ENCODE results near the gene MINDY4.

The MINDY4 gene

GRCh38 chr7:30837581-30837980, 66.4 kb downstream of the MINDY4 start:
- DNase-seq, result no peak

DNA sequence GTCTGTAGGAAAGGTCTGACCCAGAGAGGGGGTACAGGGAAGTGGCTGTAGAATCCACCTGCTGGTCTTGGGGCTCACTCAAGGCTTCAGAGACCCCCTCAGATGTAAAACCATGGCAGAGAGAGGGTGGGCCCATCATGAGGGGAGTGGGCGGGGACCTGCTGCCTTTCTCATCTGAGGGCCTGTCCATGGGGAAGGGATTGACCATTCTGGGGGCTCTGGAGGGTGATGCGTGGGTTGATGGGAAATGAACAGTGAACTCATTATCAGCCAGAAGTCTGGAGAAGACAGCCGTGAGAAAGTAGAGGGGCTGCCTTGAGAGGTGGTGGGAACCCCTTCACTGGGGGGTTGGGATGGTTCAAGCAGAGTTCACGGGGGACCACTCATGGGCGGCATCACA, 66.8 kb downstream of the MINDY4 start:
- DNase-seq, result no peak

DNA sequence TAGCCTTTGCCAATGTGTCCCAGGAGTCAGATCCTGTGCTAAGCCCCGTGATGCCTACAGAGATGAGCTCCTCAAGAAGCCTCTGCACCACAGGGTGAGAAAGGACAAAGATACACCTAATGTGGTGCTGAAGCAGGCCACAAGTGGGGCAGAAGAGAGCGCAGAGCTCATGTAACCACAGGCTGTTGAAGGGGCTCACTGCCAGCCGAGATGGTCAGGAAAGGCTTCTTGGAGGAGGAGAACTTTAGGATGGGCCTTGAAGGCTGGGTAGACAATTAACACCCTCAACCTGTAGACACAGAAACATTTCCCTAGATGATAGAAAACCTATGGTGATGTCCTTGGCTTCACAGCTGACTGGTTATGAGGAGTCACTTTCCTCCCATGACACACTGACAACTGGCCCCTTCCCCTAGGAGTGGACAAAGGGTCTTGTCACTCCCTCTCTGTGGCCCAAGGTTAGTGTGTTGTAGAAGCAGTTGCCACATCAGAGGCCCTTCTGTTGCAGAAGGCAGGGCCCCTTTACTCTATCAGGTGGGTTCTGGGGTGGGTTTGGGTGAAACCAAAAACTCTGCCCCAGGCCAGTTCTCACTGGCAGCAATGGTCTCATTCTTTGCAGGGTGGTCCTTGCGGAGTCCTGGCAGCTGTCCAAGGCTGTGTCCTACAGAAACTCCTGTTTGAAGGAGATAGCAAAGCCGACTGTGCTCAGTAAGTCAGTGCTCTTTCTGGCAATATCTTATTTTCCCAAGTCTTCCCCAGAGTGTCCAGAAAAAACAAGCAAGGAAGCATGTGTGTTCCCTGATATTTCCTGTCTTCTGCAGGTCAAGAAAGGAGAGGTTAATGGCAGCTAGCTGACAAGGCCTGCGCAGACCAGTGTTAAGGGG, 69.2 kb downstream of the MINDY4 start:
- DNase-seq, result no peak

DNA sequence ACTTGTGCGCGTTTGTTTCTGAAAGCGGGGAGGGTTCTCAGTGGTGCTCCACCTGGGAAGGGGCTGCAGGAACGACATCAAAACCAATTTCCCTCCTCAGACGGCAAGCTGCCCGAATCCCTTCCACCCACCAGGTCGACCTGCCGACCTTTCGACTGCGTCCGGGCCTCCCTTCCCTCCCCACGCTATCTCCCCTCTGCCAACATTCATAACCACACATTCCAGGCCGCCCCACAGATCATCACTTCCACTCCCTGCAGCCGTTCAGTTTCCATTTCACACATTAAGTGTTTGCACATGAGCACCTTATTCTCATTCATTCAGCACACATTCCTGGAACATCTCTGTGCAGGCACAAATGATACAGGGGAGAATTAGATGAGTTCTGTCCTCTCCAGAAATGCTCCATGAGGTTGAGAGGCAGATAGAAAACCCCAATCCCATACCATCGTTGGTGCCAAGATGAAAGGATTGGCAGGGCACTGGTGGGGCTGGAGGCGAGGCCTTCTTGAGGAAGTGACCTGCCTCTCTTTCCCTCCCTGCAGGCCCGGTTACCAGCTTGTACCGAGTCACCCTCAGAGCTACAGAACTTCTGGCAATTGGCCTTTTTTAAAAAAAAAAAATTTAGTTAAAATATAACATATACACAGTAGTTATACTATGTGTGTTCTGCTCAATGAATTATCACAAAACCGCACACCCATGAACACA, 70.0 kb downstream of the MINDY4 start:
- no peak for DNase-seq

DNA sequence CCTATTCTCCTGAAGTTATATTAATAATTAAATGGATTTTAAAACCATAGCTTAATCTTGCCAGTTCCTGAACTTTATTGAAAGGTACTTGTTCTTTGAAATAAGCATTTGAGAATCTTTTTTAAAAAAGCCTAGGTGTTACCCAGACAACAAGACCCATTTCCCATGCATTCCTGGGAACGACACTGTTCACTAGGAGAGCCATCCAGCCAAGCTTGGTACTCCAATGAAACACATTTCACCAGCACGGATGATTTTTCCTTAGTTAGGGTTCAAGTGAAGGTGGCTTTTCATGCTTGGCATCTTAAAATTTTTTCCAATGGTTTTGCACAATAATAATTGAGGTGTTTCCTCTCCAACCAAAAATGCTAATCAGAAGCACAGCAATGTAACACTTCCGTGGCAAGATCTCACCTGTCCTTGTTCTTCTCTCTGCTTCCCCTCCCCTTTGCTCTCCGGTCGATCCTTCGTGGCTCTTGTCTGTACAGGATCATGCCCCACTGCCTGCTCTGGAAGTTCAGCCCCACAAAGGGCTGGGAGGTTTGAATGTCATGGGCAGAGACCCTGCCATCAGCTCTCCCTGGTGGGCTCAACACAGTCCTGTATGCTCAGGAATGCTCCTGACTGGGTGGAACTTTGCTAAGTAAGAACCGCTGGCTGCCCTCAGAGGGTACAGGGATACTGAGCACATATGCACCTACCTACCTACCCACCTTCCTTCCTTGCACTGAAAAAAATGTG, 70.8 kb downstream of the MINDY4 start:
- DNase-seq, result no peak

- no peak for DNase-seq
These were observed 71.6 kb downstream of the MINDY4 start for GRCh38 chr7:30842542-30843451.

- no peak for DNase-seq
These were observed 72.7 kb downstream of the MINDY4 start for GRCh38 chr7:30843741-30844482.

DNA sequence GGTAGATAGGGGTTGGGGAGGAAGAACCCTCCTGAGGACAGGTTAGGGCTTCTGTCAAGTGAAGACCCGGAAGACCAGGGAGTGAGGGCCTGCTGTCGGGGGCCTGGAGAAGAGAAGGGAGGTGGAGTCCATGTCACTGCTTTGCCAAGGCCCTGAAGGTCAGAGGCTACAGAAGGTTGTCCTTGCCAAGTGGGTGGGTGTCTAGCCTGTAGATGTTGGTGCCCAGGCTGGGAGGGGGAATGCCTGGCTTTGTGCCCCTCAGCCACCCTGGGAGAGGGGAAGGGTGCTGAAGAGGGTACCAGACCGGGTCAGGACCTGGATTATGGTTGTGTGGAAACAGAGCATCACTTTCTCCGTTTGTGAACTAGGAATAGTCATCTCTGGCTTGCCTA, 73.3 kb downstream of the MINDY4 start:
- no peak for DNase-seq

GRCh38 chr7:30844916-30845315, 73.7 kb downstream of the MINDY4 start:
- DNase-seq, result no peak

DNA sequence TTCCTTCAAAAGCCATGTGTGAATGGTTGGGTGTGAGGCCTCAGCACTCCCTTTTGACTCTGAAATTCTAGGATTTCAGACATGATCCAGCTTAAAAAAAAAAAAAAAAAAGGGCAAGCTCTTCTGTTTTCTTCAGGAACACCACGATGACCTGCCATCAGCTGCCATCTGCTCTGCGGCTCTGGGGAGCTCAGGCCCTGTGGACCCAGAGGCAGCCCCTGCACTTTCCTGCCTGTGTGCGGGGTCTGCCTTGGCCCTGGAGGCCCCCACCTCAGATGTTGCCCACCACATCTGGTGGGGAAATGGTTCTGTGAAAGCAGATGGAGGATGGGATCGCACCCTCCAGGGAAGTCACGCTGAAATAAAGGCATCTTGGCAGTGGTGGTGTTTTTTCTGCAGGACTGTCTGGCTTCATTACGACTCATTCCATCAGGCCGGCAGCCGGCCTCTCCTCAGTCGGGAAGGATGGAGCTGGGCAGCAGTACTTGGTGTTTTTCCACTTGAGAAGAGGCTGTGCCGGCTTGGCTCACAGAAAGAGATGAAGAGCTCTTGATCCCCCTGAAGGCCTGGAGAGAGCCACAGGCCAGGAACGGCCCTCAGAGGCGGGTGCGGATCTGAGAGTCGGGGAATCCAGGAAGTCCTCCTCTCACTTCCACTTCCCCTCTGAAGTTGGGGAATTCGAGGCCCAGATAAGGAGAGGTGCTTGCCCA, 74.4 kb downstream of the MINDY4 start:
- no peak for DNase-seq

DNA sequence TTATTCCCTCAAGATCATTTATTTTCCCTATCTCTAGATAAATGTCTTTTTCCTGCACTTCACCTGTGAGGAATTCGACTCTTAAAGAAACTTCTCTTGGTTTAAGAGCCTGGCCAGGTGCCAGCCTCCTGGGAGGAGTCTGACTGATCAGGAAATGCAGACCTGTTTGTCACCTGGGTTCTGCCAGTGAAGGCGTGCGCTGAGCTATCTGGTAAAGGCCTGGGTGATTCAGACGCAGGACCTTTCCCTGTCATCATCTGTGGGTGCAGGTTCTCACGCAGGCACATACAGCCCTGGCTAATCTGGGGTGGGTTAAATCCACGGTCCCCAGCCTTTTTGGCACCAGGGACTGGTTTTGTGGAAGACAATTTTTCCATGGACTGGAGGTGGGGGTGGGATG, 75.2 kb downstream of the MINDY4 start:
- DNase-seq, result no peak

DNA sequence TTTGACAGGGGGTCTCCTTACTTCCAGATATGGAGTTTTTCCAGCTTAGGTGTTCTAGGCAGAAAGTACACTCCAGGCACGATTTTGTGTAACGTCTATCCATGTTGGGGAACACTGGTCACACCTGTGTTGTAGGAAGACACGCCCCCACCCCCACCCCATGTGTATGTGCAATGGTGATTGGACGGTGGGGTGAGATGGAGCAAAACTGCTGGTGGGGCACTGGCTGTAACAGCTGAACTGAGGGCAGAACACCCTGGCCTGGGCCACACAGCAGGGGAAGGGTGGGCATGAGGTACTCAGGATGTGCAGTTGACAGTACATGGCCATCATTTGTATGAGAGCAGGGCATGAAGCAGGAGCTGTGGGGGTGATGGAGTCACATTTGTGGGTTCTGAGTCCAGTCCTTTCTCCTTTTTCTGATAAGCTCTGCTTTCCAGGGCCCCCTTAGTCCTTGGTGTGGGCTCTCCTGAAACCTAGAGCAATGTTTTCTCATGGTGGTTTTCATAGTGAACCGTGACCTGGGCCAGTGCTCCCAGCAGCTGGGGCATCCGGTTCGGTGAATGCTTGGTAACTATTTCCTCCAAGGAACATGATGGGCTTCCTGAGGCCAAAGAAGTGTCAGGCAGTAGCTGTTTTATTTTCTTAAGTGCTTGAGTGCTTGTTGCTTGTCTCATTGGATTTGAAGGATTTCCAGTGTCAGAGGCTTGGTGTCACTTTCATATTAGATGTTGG, 77.1 kb downstream of the MINDY4 start:
- DNase-seq, result no peak

- DNase-seq, result no peak
These were observed 78.3 kb downstream of the MINDY4 start for GRCh38 chr7:30849565-30849964.

DNA sequence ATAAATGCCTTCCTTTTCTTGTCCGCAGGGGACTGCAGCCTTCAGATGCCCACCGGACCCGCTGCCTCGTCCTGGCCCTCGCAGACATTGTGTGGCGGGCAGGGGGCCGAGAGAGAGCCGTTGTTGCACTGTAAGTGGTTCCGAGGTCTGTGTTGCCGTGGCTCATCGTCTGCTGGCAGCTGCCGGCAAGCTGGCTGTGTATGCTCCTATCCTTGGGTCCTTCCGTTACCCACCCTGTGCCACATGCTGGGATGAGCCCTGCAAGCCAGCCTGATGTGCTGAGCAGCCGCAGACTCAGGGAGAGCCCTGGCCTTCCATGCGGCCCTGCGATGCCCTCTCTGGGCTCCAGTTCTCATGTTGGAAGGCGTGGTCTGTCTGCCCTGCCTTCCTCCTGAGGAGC, 79.2 kb downstream of the MINDY4 start:
- no peak for DNase-seq

- no peak for DNase-seq
These were observed 80.6 kb downstream of the MINDY4 start for GRCh38 chr7:30851651-30852307.

DNA sequence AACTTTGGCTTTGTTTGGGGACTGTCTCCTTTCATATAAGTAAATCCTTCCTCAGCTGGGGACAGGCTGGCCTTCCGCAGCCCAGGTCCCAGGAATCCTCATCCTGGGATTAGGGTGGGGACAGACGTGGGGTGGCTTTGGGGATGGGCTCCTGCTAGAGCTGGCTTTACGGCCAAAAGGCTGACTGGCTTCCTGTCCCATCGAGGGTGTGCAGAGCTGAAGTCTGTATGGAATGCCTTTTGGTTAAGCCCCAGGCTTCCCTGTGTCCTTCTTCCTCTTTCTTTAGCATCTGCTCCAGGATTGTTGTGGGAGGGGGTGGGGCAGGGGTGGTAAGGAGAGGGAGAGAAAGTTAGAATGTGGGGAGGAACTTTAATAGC, 81.1 kb downstream of the MINDY4 start:
- no peak for DNase-seq

DNA sequence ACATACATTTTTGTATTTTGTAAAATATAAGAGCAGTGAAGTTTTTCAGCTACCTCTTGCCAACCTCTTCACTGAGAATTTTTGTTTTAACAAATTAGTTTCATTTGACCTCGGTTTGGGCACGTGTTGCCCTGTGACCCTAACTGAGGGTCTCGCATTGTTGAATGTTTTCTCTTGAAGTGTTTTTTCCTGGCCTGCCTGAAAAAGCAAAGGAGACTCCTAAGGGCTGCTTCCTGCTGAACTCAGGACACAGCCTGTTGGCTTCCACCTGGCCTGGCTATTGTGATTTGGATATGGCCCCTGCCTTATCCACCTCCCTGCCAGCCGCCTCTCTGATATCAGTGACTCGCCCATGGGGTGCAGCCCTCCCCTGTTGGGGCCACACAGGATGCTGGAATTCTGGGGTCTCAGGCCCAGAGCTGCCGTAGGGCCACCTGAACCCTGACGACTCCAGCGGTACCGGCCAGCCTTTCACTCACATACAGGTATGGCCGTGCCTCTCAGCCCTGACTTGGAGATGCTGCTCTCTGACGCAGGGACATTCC, 81.6 kb downstream of the MINDY4 start:
- no peak for DNase-seq

- DNase-seq, result no peak
These were observed 82.4 kb downstream of the MINDY4 start for GRCh38 chr7:30853576-30853975.

DNA sequence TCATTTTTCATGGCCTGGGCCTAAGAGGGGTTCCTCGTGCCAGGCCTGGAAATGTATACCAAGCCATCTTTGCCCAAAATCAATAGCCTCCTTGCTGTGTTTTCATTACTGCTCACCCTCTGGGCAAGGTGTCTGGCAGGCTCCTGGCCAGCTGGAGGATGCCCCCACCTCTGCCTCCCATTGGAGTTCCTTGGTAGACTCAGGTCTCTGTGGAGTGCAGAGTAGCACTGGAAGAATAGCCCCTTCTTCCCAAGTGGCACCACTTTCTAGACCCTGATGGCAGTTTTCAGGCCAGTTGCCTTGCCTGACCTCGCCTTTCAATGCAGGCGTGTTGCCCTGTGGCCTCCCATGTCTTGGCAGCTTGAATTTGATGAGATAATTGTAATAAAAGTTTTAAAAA, 84.7 kb downstream of the MINDY4 start:
- DNase-seq, result no peak

DNA sequence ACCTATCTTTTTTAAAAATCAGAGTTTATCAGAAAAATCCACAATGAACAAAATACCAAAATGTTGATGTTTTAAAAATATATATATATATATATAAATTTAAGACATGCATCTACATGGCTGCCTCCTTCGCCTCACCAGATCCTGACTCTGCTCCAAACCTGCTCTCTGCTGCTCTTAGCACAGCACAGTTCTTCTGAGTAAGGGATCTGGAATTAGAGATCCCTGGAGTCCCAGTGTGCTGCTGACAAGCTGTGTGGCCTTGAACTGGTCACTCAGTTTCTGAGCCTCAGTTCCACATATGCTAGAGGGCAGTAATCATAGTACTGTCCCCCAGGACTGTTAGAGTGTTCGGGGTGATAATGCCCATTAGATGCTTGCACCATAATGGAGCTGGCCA, 87.4 kb downstream of the MINDY4 start:
- DNase-seq, result no peak
